Mesenchymal stem cell (in vitro differentiated cells and primary cell): ENCODE results near the gene SORCS3.

ENCODE experiments used
- DNase-seq: peaks from one replicate; pipeline ENCODE4 v3.0.0-alpha.2; 2013
- H2AFZ ChIP-seq: one replicate; pipeline ENCODE4 v1.6.1; 2013; ENCODE audit warnings: low read depth, mild to moderate bottlenecking, control low read depth, inconsistent platforms, low read length, moderate library complexity
- H2AK5ac ChIP-seq: 2 replicates; pipeline ENCODE4 v1.6.1; 2013; ENCODE audit warnings: low read length, moderate library complexity, mild to moderate bottlenecking, inconsistent platforms; ENCODE audit not compliant: severe bottlenecking
- H2BK120ac ChIP-seq: one replicate; pipeline ENCODE4 v1.6.1; 2013; ENCODE audit warnings: low read depth, mild to moderate bottlenecking, inconsistent platforms, low read length, moderate library complexity
- H2BK12ac ChIP-seq, 2 experiments: one replicate each; pipeline ENCODE4 v1.6.1; 2013; ENCODE audit warnings: inconsistent platforms in 2 of 2, low read length in 2 of 2, mild to moderate bottlenecking in 2 of 2, moderate library complexity in 2 of 2, control low read depth in 1 of 2
- H2BK15ac ChIP-seq: one replicate; pipeline ENCODE4 v1.6.1; 2013; ENCODE audit warnings: mild to moderate bottlenecking, low read depth, inconsistent platforms; ENCODE audit not compliant: poor library complexity, severe bottlenecking
- H2BK5ac ChIP-seq: 2 replicates; pipeline ENCODE4 v1.6.1; 2013; ENCODE audit warnings: low read depth, mild to moderate bottlenecking, low read length, control low read depth, inconsistent platforms; ENCODE audit not compliant: poor library complexity, severe bottlenecking
- H3K14ac ChIP-seq, 2 experiments: one replicate each; pipeline ENCODE4 v1.6.1; 2013; ENCODE audit warnings: inconsistent platforms in 2 of 2, low read length in 2 of 2, control low read depth in 1 of 2, mild to moderate bottlenecking in 1 of 2, moderate library complexity in 1 of 2
- H3K18ac ChIP-seq, 2 experiments: one replicate each; pipeline ENCODE4 v1.6.1; 2013; ENCODE audit warnings: inconsistent platforms in 2 of 2, low read length in 2 of 2, control low read depth in 1 of 2, low read depth in 1 of 2, mild to moderate bottlenecking in 1 of 2
- H3K23ac ChIP-seq, 2 experiments: one replicate each; pipeline ENCODE4 v1.6.1; 2013; ENCODE audit warnings: inconsistent platforms in 2 of 2, low read length in 2 of 2, mild to moderate bottlenecking in 2 of 2, moderate library complexity in 2 of 2, control low read depth in 1 of 2
- H3K27ac ChIP-seq: 2 replicates; pipeline ENCODE4 v1.5.1; 2013; ENCODE audit warnings: mild to moderate bottlenecking, moderate library complexity, low read length, control low read depth, inconsistent platforms; ENCODE audit not compliant: poor library complexity, severe bottlenecking
- H3K27me3 ChIP-seq, 2 experiments: 2 replicates each; pipeline versions ENCODE4 v1.6.1 to v1.7.0; 2013; ENCODE audit warnings: low read length in 2 of 2, mild to moderate bottlenecking in 2 of 2, moderate library complexity in 2 of 2, control low read depth in 1 of 2, inconsistent platforms in 1 of 2; ENCODE audit not compliant: control insufficient read depth in 1 of 2, insufficient read depth in 1 of 2
- H3K36me3 ChIP-seq, 2 experiments: 2 replicates each; pipeline versions ENCODE4 v1.6.1 to v1.7.0; 2013; ENCODE audit warnings: low read length in 2 of 2, control low read depth in 1 of 2, inconsistent platforms in 1 of 2, low read depth in 1 of 2, mild to moderate bottlenecking in 1 of 2; ENCODE audit not compliant: insufficient read depth in 2 of 2, control insufficient read depth in 1 of 2
- H3K4ac ChIP-seq, 2 experiments: one replicate each; pipeline ENCODE4 v1.6.1; 2013; ENCODE audit warnings: inconsistent platforms in 2 of 2, low read length in 2 of 2, mild to moderate bottlenecking in 2 of 2, moderate library complexity in 2 of 2, control low read depth in 1 of 2, low read depth in 1 of 2
- H3K4me1 ChIP-seq: 2 replicates; pipeline ENCODE4 v1.6.1; 2013; ENCODE audit warnings: low read depth, low read length, control low read depth; ENCODE audit not compliant: control insufficient read depth, insufficient read depth
- H3K4me2 ChIP-seq: 2 replicates; pipeline ENCODE4 v1.6.1; 2013; ENCODE audit warnings: low read length, mild to moderate bottlenecking, inconsistent platforms; ENCODE audit not compliant: poor library complexity, severe bottlenecking
- H3K4me3 ChIP-seq, 2 experiments: 2 replicates each; pipeline versions ENCODE4 v1.5.1 to v1.7.0; 2013; ENCODE audit warnings: low read length in 2 of 2, mild to moderate bottlenecking in 2 of 2, control low read depth in 1 of 2, low read depth in 1 of 2; ENCODE audit not compliant: insufficient read depth in 1 of 2
- H3K79me1 ChIP-seq: replicated peaks from 2 replicates; pipeline ENCODE4 v1.6.1; 2013; ENCODE audit warnings: mild to moderate bottlenecking, control low read depth, low read length, inconsistent platforms; ENCODE audit not compliant: poor library complexity, severe bottlenecking
- H3K9ac ChIP-seq: 2 replicates; pipeline ENCODE4 v1.7.0; 2013; ENCODE audit warnings: mild to moderate bottlenecking, low read length, moderate library complexity
- H3K9me3 ChIP-seq: 2 replicates; pipeline ENCODE4 v1.7.0; 2013; ENCODE audit warnings: mild to moderate bottlenecking, low read length; ENCODE audit not compliant: control insufficient read depth
- H4K8ac ChIP-seq: one replicate; pipeline ENCODE4 v1.6.1; 2013; ENCODE audit warnings: inconsistent platforms, mild to moderate bottlenecking, low read length, moderate library complexity
- H4K91ac ChIP-seq: one replicate; pipeline ENCODE4 v1.6.1; 2013; ENCODE audit warnings: mild to moderate bottlenecking, low read length, inconsistent platforms
- WGBS: methylation state at CpG from one replicate; pipeline ENCODE4 v1.1.7; 2013; ENCODE audit warnings: mixed read lengths; 5-methylcytosine and 5-hydroxymethylcytosine counted together

SORCS3 gene

GRCh38 chr10:105150259-105150880 lies 509.3 kb downstream of the SORCS3 start:
- H3K4ac ChIP-seq = no peak overlapping the region
- no peak overlapping the region for H3K4me2 ChIP-seq
- no peaks in the 10 kb centered on the region for H3K9me3 ChIP-seq
- no peak overlapping the region for H4K91ac ChIP-seq
- no peak overlapping the region for H2BK15ac ChIP-seq
- H3K23ac ChIP-seq = no peak overlapping the region
- no peak overlapping the region for H2BK12ac ChIP-seq
- no peaks in the 10 kb centered on the region for H3K4me1 ChIP-seq
- H3K27ac ChIP-seq = no peak overlapping the region
- H3K18ac ChIP-seq = no peak overlapping the region
- H3K27me3 ChIP-seq = no peaks in the 10 kb centered on the region
- no peak overlapping the region for H4K8ac ChIP-seq
- 62% methylated on average over 4 of the region's 4 CpGs for WGBS
- no peak for DNase-seq
- H2BK5ac ChIP-seq = no peak overlapping the region
- no peak overlapping the region for H3K9ac ChIP-seq
- no peak overlapping the region for H2AK5ac ChIP-seq
- no peaks in the 10 kb centered on the region for H3K36me3 ChIP-seq
- H2AFZ ChIP-seq = no peak overlapping the region
- no peak overlapping the region for H3K14ac ChIP-seq
- no peaks in the 10 kb centered on the region for H3K79me1 ChIP-seq
- no peak overlapping the region for H2BK120ac ChIP-seq
- H3K4me3 ChIP-seq = no peak overlapping the region

- no peak overlapping the region for H3K4me3 ChIP-seq
- no peak overlapping the region for H3K14ac ChIP-seq
- H3K4ac ChIP-seq = no peak overlapping the region
- no peaks in the 10 kb centered on the region for H3K27me3 ChIP-seq
- H3K18ac ChIP-seq = no peak overlapping the region
- H4K8ac ChIP-seq = no peak overlapping the region
- no peak overlapping the region for H2BK120ac ChIP-seq
- H2AK5ac ChIP-seq = no peak overlapping the region
- H3K9me3 ChIP-seq = no peaks in the 10 kb centered on the region
- no peak overlapping the region for H3K4me2 ChIP-seq
- H2AFZ ChIP-seq = no peak overlapping the region
- no peak overlapping the region for H3K9ac ChIP-seq
- DNase-seq = no peak
- H2BK5ac ChIP-seq = no peak overlapping the region
- H3K27ac ChIP-seq = no peak overlapping the region
- 84% methylated on average over 4 of the region's 4 CpGs for WGBS
- no peaks in the 10 kb centered on the region for H3K36me3 ChIP-seq
- no peak overlapping the region for H3K23ac ChIP-seq
- H4K91ac ChIP-seq = no peak overlapping the region
- H2BK15ac ChIP-seq = no peak overlapping the region
- H2BK12ac ChIP-seq = no peak overlapping the region
- no peaks in the 10 kb centered on the region for H3K4me1 ChIP-seq
- no peaks in the 10 kb centered on the region for H3K79me1 ChIP-seq
These were observed 513.6 kb downstream of the SORCS3 start for GRCh38 chr10:105154736-105155135.

DNA sequence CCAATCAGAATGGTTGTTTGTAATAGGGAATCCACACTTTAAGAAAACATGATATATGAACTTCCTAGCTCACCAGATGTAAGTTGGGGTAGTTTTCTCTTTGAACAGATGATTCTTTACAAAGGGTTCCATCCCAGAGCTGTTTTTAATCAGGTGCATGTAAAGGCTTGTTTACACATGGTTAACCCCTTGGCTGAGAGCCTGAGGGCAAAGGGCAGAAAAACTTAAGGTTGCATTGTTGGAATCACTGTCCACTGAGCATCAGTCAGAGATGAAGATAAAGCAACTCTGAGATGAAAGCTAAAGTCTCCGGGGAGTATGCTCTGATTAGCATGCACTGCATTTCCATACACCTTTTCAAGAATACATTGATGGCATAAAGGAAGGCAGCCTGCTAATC lies 518.2 kb downstream of the SORCS3 start:
- Histone ChIP-seq H2BK12ac (no peak overlapping the region), H3K9ac (no peak overlapping the region), H3K4me1 (no peaks in the 10 kb centered on the region), H3K4me2 (no peak overlapping the region), H3K4me3 (no peak overlapping the region), H3K9me3 (no peaks in the 10 kb centered on the region), H2BK120ac (no peak overlapping the region), H3K4ac (no peak overlapping the region), H2AK5ac (no peak overlapping the region), H3K79me1 (no peaks in the 10 kb centered on the region), H2BK5ac (no peak overlapping the region), H3K23ac (no peak overlapping the region), H2AFZ (no peak overlapping the region), H3K27ac (no peak overlapping the region), H4K91ac (no peak overlapping the region), H3K18ac (no peak overlapping the region), H3K14ac (no peak overlapping the region), H4K8ac (no peak overlapping the region), H3K36me3 (no peaks in the 10 kb centered on the region), H2BK15ac (no peak overlapping the region), H3K27me3 (no peaks in the 10 kb centered on the region)
- no CpG with 5 or more reads among the region's 1 CpG for WGBS
- no peak for DNase-seq

DNA sequence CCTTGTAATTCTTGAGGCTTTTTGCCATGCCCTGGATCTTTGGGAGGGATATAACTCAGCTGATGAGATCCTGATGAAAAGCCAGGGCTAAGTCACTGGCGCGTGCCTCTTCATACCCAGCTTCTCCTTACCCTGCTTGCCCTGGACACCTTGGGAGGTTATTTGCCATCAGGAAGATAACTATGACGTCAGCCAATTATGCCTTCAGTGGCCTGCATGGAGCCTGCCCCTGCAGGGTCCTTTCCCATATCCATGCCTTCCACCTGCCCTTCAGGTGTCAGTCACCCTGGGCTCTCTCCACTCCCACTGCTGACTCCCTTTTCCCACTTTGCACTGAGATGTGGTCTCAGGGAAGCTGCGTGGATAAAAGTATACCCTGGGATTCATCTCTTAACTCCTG lies 520.1 kb downstream of the SORCS3 start:
- Histone ChIP-seq H3K36me3 (no peaks in the 10 kb centered on the region), H3K4me3 (no peak overlapping the region), H3K18ac (no peak overlapping the region), H2AFZ (no peak overlapping the region), H3K9ac (no peak overlapping the region), H2AK5ac (no peak overlapping the region), H2BK12ac (no peak overlapping the region), H2BK5ac (no peak overlapping the region), H3K27me3 (no peaks in the 10 kb centered on the region), H4K91ac (no peak overlapping the region), H3K9me3 (no peaks in the 10 kb centered on the region), H2BK120ac (no peak overlapping the region), H3K23ac (no peak overlapping the region), H3K4ac (no peak overlapping the region), H3K79me1 (no peaks in the 10 kb centered on the region), H3K27ac (no peak overlapping the region), H3K4me1 (no peaks in the 10 kb centered on the region), H3K14ac (no peak overlapping the region), H2BK15ac (no peak overlapping the region), H4K8ac (no peak overlapping the region), H3K4me2 (no peak overlapping the region)
- DNase-seq = no peak
- WGBS = 74% methylated on average over 4 of the region's 4 CpGs
